Neural crest cell (in vitro differentiated cells): Measurements from ENCODE around the gene TBL3. TPM values are rescaled to one million over a fixed set of nuclear protein-coding genes. Genes with fewer than 3 reads are reported as not detected.

Experiments
- DNase-seq: peaks from one replicate; pipeline ENCODE4 v3.0.0; 2021; ENCODE audit warnings: low read depth, mixed read lengths, low spot score
- H3K27ac Mint-ChIP-seq: one replicate; pipeline ENCODE4 v1.8.0; 2021; ENCODE audit warnings: mild to moderate bottlenecking, mixed read lengths; ENCODE audit not compliant: unreplicated experiment
- H3K27me3 Mint-ChIP-seq: 2 replicates; pipeline ENCODE4 v1.8.0; 2021; ENCODE audit warnings: low read depth, mild to moderate bottlenecking, mixed read lengths
- H3K36me3 Mint-ChIP-seq: 2 replicates; pipeline ENCODE4 v1.8.0; 2021; ENCODE audit warnings: low read depth, mild to moderate bottlenecking, mixed read lengths
- H3K4me1 Mint-ChIP-seq: 2 replicates; pipeline ENCODE4 v1.8.0; 2021; ENCODE audit warnings: mixed read lengths
- H3K4me3 Mint-ChIP-seq: one replicate; pipeline ENCODE4 v1.8.0; 2021; ENCODE audit warnings: mild to moderate bottlenecking, mixed read lengths
- H3K9me3 Mint-ChIP-seq: 2 replicates; pipeline ENCODE4 v1.8.0; 2021; ENCODE audit warnings: mixed read lengths
- total RNA-seq: library from RNA; stranded (reverse); gene quantifications from 2 replicates; pipeline ENCODE4 v1.2.1, GENCODE V29; 2021
- TF ChIP-seq, protein P1 (sequence below): fragments of 200-600 bp; sonication (generic); conservative IDR thresholded peaks from 2 replicates; pipeline ENCODE4 v1.5.0; 2021; ENCODE audit warnings: antibody characterized with exemption, mild to moderate bottlenecking

Gene TBL3
- total RNA-seq, 1 donor from 2014 or later = 39.6 TPM

DNA sequence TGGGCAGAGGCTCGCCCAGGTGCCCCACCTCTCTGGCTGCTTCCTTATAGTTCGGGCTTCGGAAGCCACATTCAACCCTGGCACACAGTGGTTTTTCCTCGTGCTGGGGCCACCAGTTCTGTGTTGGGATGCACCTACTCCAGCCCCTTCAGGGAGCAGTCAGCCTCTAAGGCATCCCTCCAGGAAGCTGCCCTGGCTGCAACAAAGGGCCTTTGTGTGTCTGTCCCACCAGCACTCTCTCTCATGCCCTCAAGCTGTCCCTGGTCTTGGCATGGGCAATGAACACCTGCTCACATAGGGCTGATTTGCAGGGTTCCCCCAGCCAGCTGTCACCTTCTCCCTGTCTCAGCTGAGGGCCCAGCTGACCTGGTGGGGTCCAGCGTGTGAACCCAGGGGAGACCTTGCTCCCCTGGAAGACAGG, 10.2 kb downstream of the TBL3 start:
- TF ChIP-seq, protein P1, sequence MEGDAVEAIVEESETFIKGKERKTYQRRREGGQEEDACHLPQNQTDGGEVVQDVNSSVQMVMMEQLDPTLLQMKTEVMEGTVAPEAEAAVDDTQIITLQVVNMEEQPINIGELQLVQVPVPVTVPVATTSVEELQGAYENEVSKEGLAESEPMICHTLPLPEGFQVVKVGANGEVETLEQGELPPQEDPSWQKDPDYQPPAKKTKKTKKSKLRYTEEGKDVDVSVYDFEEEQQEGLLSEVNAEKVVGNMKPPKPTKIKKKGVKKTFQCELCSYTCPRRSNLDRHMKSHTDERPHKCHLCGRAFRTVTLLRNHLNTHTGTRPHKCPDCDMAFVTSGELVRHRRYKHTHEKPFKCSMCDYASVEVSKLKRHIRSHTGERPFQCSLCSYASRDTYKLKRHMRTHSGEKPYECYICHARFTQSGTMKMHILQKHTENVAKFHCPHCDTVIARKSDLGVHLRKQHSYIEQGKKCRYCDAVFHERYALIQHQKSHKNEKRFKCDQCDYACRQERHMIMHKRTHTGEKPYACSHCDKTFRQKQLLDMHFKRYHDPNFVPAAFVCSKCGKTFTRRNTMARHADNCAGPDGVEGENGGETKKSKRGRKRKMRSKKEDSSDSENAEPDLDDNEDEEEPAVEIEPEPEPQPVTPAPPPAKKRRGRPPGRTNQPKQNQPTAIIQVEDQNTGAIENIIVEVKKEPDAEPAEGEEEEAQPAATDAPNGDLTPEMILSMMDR = no peak
- Mint-ChIP-seq H3K27me3 (peaks cover 62% of the 10 kb centered on the region), H3K4me3 (peak overlapping the region; percentile 85), H3K36me3 (peaks cover 6% of the 10 kb centered on the region), H3K4me1 (peaks cover 30% of the 10 kb centered on the region), H3K9me3 (no peaks in the 10 kb centered on the region), H3K27ac (no peak overlapping the region)
- no peak for DNase-seq

DNA sequence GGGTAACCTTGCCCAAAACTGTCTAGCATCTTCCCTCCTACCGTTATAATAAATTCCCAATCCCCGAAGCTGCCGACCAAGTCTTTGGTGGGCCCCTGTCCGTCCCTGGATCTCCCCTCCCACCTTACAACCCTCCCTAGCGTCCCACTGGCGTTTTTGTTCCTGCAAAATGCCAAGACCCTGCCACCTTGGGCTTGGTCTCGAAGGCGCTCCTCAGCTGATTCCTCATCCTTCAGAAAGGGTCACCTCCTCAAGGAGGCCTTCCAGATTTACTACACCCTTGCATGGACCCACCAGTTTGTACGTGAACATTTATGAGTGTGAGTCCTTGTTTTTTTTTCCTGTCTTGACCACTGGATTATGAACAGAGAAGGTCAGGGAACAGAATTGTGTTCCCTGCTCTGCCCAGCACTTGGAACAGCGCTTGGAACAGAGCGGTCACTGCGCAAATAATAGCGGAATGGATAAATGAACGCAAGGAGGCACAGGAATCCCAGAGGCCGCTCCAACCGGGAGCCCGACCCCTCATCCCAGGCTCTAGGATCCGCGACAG, 11.2 kb downstream of the TBL3 start:
- H3K36me3 Mint-ChIP-seq = peaks cover 12% of the 10 kb centered on the region
- H3K4me3 Mint-ChIP-seq = peak overlapping the region; percentile 85
- TF ChIP-seq, protein P1 = no peak
- no peak for DNase-seq
- H3K4me1 Mint-ChIP-seq = peaks cover 30% of the 10 kb centered on the region
- no peaks in the 10 kb centered on the region for H3K9me3 Mint-ChIP-seq
- no peak overlapping the region for H3K27ac Mint-ChIP-seq
- H3K27me3 Mint-ChIP-seq = peaks cover 67% of the 10 kb centered on the region

GRCh38 chr16:1983544-1984346, 11.9 kb downstream of the TBL3 start, which contains the start of gene GFER:
Gene GFER (plus strand): TSS chr16:1984193. CDS start chr16:1984219, 26 bp downstream.
- Mint-ChIP-seq H3K4me1 (peaks cover 34% of the 10 kb centered on the region), H3K27ac (peak within 1 kb of the TSS; percentile 97), H3K9me3 (no peaks in the 10 kb centered on the region), H3K36me3 (peaks cover 15% of the 10 kb centered on the region), H3K4me3 (peak within 1 kb of the TSS; percentile 92), H3K27me3 (peaks cover 70% of the 10 kb centered on the region)
- TF ChIP-seq, protein P1 = peak; percentile 48
- peak; percentile 95 for DNase-seq

DNA sequence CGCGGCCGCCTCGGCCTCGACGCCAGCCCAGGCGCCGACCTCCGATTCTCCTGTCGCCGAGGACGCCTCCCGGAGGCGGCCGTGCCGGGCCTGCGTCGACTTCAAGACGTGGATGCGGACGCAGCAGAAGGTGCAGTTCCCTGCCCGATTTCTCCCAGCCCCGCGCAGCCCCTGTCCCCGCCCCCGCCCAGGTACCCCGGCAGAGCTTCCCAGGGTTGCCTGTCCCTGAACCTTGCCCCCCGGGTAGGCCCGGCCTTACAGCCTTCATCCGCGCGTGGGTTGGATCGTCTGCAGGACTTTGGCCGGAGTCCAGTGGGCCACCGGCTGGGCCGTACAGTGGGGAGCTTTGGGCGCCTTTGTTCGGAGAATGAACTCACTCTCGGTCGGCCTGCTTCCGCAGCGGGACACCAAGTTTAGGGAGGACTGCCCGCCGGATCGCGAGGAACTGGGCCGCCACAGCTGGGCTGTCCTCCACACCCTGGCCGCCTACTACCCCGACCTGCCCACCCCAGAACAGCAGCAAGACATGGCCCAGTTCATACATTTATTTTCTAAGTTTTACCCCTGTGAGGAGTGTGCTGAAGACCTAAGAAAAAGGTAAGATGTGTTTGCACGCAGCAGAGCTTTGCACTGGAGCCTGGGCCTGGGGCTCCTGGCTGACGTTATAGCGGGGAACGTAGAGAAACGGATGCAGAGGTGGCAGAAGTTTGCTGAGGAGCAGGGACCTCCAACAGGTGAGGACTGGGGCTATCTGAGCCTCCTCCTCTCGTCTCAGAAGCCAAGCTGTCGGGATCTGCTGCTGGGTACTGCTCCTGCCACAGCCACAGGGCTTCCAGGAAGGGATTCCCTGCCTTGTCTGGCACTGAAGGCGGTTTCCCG, 12.7 kb downstream of the TBL3 start:
- Mint-ChIP-seq H3K36me3 (peaks cover 18% of the 10 kb centered on the region), H3K27ac (peak overlapping the region; percentile 97), H3K27me3 (peaks cover 74% of the 10 kb centered on the region), H3K4me3 (peak overlapping the region; percentile 92), H3K9me3 (no peaks in the 10 kb centered on the region), H3K4me1 (peaks cover 38% of the 10 kb centered on the region)
- TF ChIP-seq, protein P1 = no peak
- no peak for DNase-seq

DNA sequence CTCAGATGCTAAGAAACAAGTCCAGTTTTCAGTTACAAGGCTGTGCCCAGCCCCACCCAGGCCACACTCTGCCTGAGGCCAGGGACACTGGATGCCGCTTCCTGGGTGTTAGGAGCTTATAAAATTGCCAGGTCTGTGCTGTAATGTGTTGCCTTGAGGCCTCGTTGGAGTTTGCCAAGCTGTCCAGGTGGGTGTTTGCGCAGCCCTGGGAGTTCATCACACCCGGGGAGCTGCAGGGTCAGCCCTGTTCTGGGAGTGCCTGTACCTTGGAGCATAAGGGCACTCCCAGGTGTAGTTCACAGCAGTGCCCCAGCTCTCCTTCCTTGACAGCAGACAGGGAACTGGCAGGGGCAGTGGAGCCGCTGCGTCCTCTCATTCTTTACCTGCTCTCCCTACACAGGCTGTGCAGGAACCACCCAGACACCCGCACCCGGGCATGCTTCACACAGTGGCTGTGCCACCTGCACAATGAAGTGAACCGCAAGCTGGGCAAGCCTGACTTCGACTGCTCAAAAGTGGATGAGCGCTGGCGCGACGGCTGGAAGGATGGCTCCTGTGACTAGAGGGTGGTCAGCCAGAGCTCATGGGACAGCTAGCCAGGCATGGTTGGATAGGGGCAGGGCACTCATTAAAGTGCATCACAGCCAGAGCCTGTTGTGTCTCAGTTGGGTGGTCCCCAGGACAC, 13.8 kb downstream of the TBL3 start:
- Mint-ChIP-seq H3K36me3 (peaks cover 18% of the 10 kb centered on the region), H3K4me3 (peak overlapping the region; percentile 92), H3K4me1 (peaks cover 38% of the 10 kb centered on the region), H3K27ac (no peak overlapping the region), H3K27me3 (peaks cover 68% of the 10 kb centered on the region), H3K9me3 (no peaks in the 10 kb centered on the region)
- no peak for DNase-seq
- TF ChIP-seq, protein P1 = no peak
